ENCODE results near the gene RAB42. TPM values are rescaled to one million over a fixed set of nuclear protein-coding genes. Genes with fewer than 3 reads are reported as not detected.

The RAB42 gene
- total RNA-seq, 1 donor from 2014 or later: 2.1 TPM

DNA sequence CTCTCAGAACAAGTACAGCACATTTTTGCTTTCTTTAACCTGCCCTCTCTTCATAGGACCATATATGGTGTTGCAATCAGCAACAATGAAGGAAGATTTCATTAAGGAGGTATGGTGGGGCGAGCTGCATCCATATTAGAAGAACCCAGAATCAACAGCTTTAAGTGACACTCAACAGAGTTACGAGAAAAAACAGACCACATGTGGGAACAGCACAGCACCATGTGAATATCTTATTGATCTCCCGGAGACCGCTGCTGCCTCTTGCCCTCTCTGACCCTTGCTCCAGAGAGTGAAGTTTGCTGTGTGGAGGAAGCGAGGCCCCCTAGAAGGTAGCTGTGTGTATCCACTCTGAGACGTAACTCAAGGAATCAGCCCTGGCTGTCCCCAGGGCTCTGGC is 12.9 kb downstream of the RAB42 start:
- peaks cover 11% of the 10 kb centered on the region for H3K4me1 ChIP-seq (ENCODE audit: insufficient read depth, low read length)
- Mint-ChIP-seq H3K9me3 (ENCODE audit: unreplicated experiment) (no peaks in the 10 kb centered on the region), H3K27ac (ENCODE audit: unreplicated experiment) (no peak overlapping the region), H3K4me1 (ENCODE audit: low read depth, unreplicated experiment) (peaks cover 12% of the 10 kb centered on the region), H3K27me3 (ENCODE audit: low read depth, unreplicated experiment) (no peaks in the 10 kb centered on the region), H3K4me3 (ENCODE audit: unreplicated experiment) (no peak overlapping the region), H3K36me3 (ENCODE audit: low read depth, unreplicated experiment) (peaks cover 1% of the 10 kb centered on the region)
- no peak overlapping the region for H3K4me2 ChIP-seq (ENCODE audit: low read length)
- no peak overlapping the region for H3K9ac ChIP-seq (ENCODE audit: low read length)
- no peak overlapping the region for H3K27ac ChIP-seq (ENCODE audit: low read depth, low read length)
- TF ChIP-seq, protein P1, sequence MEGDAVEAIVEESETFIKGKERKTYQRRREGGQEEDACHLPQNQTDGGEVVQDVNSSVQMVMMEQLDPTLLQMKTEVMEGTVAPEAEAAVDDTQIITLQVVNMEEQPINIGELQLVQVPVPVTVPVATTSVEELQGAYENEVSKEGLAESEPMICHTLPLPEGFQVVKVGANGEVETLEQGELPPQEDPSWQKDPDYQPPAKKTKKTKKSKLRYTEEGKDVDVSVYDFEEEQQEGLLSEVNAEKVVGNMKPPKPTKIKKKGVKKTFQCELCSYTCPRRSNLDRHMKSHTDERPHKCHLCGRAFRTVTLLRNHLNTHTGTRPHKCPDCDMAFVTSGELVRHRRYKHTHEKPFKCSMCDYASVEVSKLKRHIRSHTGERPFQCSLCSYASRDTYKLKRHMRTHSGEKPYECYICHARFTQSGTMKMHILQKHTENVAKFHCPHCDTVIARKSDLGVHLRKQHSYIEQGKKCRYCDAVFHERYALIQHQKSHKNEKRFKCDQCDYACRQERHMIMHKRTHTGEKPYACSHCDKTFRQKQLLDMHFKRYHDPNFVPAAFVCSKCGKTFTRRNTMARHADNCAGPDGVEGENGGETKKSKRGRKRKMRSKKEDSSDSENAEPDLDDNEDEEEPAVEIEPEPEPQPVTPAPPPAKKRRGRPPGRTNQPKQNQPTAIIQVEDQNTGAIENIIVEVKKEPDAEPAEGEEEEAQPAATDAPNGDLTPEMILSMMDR (IDR thresholded peaks at IDR 0.05; ENCODE audit: insufficient read depth, low read depth, low read length): no peak
- no peak for TF ChIP-seq EZH2 (IDR thresholded peaks at IDR 0.05; ENCODE audit: insufficient read depth, low read length)
- FAIRE-seq (no peak), DNase-seq (ENCODE audit: low read depth) (no peak)
- H2AFZ ChIP-seq (ENCODE audit: low read depth, low read length): no peak overlapping the region
- H3K27me3 ChIP-seq (ENCODE audit: insufficient read depth, low read length): no peaks in the 10 kb centered on the region
- H3K9me3 ChIP-seq (ENCODE audit: insufficient read depth, low read depth, low read length): no peaks in the 10 kb centered on the region
- peaks cover 8% of the 10 kb centered on the region for H4K20me1 ChIP-seq (ENCODE audit: insufficient read depth, low read length)
- H3K4me3 ChIP-seq (ENCODE audit: insufficient read depth, low read depth, low read length): no peak overlapping the region
- H3K36me3 ChIP-seq (ENCODE audit: insufficient read depth, low read length): peaks cover 18% of the 10 kb centered on the region
- H3K79me2 ChIP-seq (ENCODE audit: insufficient read depth, low read length): no peaks in the 10 kb centered on the region

DNA sequence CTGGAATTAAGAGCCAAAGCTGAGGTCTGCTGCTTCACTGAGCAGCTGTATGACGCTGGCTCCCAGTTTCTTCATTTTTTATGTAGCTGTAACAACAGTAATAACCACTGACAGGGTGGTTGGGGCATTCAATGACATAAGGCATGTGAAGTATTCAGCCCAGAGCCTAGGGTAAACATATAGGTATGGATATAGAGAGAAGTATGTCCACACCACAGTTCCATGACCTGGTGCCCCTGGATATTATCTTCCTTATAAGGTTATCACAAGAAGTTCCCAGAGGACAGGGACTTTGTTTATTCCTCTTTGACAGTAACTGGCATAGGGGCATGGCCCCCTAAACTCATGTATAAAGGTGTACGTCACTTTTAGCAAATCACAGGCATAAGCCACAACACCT is 14.7 kb downstream of the RAB42 start:
- H3K36me3 ChIP-seq (ENCODE audit: insufficient read depth, low read length): peaks cover 23% of the 10 kb centered on the region
- Mint-ChIP-seq H3K9me3 (ENCODE audit: unreplicated experiment) (no peaks in the 10 kb centered on the region), H3K36me3 (ENCODE audit: low read depth, unreplicated experiment) (peaks cover 1% of the 10 kb centered on the region), H3K4me3 (ENCODE audit: unreplicated experiment) (no peak overlapping the region), H3K27me3 (ENCODE audit: low read depth, unreplicated experiment) (no peaks in the 10 kb centered on the region), H3K27ac (ENCODE audit: unreplicated experiment) (no peak overlapping the region), H3K4me1 (ENCODE audit: low read depth, unreplicated experiment) (peaks cover 8% of the 10 kb centered on the region)
- no peaks in the 10 kb centered on the region for H3K9me3 ChIP-seq (ENCODE audit: insufficient read depth, low read depth, low read length)
- H3K4me1 ChIP-seq (ENCODE audit: insufficient read depth, low read length): peaks cover 7% of the 10 kb centered on the region
- FAIRE-seq (no peak), DNase-seq (ENCODE audit: low read depth) (no peak)
- H3K4me3 ChIP-seq (ENCODE audit: insufficient read depth, low read depth, low read length): no peak overlapping the region
- H3K27ac ChIP-seq (ENCODE audit: low read depth, low read length): no peak overlapping the region
- no peak overlapping the region for H3K9ac ChIP-seq (ENCODE audit: low read length)
- no peak overlapping the region for H2AFZ ChIP-seq (ENCODE audit: low read depth, low read length)
- TF ChIP-seq, protein P1 (IDR thresholded peaks at IDR 0.05; ENCODE audit: insufficient read depth, low read depth, low read length): no peak
- TF ChIP-seq EZH2 (IDR thresholded peaks at IDR 0.05; ENCODE audit: insufficient read depth, low read length): no peak
- no peak overlapping the region for H3K4me2 ChIP-seq (ENCODE audit: low read length)
- no peaks in the 10 kb centered on the region for H3K79me2 ChIP-seq (ENCODE audit: insufficient read depth, low read length)
- peaks cover 8% of the 10 kb centered on the region for H4K20me1 ChIP-seq (ENCODE audit: insufficient read depth, low read length)
- H3K27me3 ChIP-seq (ENCODE audit: insufficient read depth, low read length): no peaks in the 10 kb centered on the region

DNA sequence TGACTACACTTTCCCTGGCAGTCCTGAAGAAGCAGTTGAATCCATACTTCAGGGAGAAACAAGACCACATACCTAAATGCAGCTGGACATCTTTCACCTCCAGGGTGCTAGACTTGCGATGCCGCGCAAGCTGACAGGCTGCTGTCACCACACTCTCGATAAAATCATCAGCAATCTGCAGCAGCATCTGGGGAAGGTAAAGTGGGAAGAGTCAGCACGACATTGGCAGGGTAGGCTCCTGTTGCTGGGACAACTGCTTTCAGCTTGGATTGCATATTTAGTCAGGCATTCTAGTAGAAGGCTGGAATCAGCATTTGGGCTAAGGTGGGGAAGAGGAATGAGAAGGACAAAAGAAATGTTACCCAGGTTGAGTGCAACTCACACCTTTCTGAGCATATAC is 21.1 kb downstream of the RAB42 start:
- H3K27me3 ChIP-seq (ENCODE audit: insufficient read depth, low read length): no peaks in the 10 kb centered on the region
- H3K36me3 Mint-ChIP-seq (ENCODE audit: low read depth, unreplicated experiment): peaks cover 8% of the 10 kb centered on the region
- TF ChIP-seq EZH2 (IDR thresholded peaks at IDR 0.05; ENCODE audit: insufficient read depth, low read length): no peak
- TF ChIP-seq, protein P1 (IDR thresholded peaks at IDR 0.05; ENCODE audit: insufficient read depth, low read depth, low read length): no peak
- FAIRE-seq (no peak), DNase-seq (ENCODE audit: low read depth) (no peak)
- no peak overlapping the region for H3K4me2 ChIP-seq (ENCODE audit: low read length)
- no peaks in the 10 kb centered on the region for H3K9me3 Mint-ChIP-seq (ENCODE audit: unreplicated experiment)
- H3K27me3 Mint-ChIP-seq (ENCODE audit: low read depth, unreplicated experiment): no peaks in the 10 kb centered on the region
- peaks cover 16% of the 10 kb centered on the region for H3K36me3 ChIP-seq (ENCODE audit: insufficient read depth, low read length)
- no peak overlapping the region for H3K9ac ChIP-seq (ENCODE audit: low read length)
- H2AFZ ChIP-seq (ENCODE audit: low read depth, low read length): no peak overlapping the region
- no peak overlapping the region for H3K27ac Mint-ChIP-seq (ENCODE audit: unreplicated experiment)
- no peaks in the 10 kb centered on the region for H3K4me1 ChIP-seq (ENCODE audit: insufficient read depth, low read length)
- no peak overlapping the region for H3K4me3 ChIP-seq (ENCODE audit: insufficient read depth, low read depth, low read length)
- no peak overlapping the region for H3K27ac ChIP-seq (ENCODE audit: low read depth, low read length)
- no peak overlapping the region for H3K4me3 Mint-ChIP-seq (ENCODE audit: unreplicated experiment)
- H3K79me2 ChIP-seq (ENCODE audit: insufficient read depth, low read length): no peaks in the 10 kb centered on the region
- no peaks in the 10 kb centered on the region for H3K4me1 Mint-ChIP-seq (ENCODE audit: low read depth, unreplicated experiment)
- H4K20me1 ChIP-seq (ENCODE audit: insufficient read depth, low read length): no peaks in the 10 kb centered on the region
- no peaks in the 10 kb centered on the region for H3K9me3 ChIP-seq (ENCODE audit: insufficient read depth, low read depth, low read length)

Data from astrocyte (in vitro differentiated cells and primary cell).